ENCODE data around the gene VPS35L. TPM values are rescaled to one million over a fixed set of nuclear protein-coding genes. Genes with fewer than 3 reads are reported as not detected.
A peak's percentile ranks its signal among the peaks of the same experiment; 100 is the strongest.

Gene VPS35L
- total and polyA plus RNA-seq, 2 of the 13 experiments (the other 11 are each of a cell fraction or from before 2014, with no cell fraction given), result 1.4 to 1.6 TPM

DNA sequence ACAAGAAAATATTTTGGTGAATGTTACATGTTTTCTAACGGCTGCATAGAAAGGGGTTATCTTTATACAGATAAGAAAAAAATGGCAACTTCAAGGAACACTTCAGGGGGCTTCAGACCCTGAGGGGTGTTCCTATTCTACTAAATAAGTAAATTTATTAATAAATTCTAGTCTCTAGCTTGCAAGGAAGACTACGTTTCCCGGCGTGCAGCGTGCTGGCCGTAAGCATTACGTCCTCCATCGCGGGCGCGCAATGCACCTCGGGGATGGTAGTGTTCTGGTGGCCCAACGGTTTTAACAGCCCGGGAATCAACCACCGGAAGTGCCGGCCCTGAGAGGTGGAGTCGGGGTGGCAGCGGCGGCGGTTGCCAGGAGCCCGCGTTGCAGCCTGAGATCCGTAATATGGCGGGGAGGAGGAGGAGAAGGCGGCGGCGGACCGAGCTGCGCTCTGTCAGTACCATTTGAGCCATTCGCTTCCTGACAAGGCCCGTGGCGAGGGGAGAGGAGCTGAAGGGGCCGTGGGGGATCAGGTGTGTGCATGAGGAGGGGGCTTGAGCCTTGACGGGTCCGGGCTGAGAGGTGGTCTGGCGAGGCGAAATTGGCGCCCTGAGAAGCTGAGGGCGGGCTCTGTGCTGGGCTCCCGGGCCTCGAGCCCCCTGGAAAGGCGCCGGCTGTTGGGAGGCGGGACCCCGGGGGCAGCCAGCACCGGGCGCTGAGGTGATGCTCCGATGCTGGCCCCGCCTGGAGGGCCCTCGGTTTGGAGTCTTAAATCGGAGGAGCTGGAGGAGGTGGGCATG lies 31.7 kb upstream of the VPS35L start, which contains the start of gene CCP110 (continued):
- TF ChIP-seq, protein P1, sequence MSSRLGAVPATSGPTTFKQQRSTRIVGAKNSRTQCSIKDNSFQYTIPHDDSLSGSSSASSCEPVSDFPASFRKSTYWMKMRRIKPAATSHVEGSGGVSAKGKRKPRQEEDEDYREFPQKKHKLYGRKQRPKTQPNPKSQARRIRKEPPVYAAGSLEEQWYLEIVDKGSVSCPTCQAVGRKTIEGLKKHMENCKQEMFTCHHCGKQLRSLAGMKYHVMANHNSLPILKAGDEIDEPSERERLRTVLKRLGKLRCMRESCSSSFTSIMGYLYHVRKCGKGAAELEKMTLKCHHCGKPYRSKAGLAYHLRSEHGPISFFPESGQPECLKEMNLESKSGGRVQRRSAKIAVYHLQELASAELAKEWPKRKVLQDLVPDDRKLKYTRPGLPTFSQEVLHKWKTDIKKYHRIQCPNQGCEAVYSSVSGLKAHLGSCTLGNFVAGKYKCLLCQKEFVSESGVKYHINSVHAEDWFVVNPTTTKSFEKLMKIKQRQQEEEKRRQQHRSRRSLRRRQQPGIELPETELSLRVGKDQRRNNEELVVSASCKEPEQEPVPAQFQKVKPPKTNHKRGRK (CRISPR knock-in tag; IDR thresholded peaks at IDR 0.05), result no peak
- no peak for TF ChIP-seq ZNF841 (CRISPR knock-in tag; IDR thresholded peaks at IDR 0.05; ENCODE audit: borderline replicate concordance)
- 0 out of 2 replicates have a peak, but pooled peaks have one; percentile 48 for TF ChIP-seq ZSCAN29 (CRISPR knock-in tag; conservative IDR thresholded peaks at IDR 0.05)
- TF ChIP-seq, protein P2, sequence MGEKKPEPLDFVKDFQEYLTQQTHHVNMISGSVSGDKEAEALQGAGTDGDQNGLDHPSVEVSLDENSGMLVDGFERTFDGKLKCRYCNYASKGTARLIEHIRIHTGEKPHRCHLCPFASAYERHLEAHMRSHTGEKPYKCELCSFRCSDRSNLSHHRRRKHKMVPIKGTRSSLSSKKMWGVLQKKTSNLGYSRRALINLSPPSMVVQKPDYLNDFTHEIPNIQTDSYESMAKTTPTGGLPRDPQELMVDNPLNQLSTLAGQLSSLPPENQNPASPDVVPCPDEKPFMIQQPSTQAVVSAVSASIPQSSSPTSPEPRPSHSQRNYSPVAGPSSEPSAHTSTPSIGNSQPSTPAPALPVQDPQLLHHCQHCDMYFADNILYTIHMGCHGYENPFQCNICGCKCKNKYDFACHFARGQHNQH (CRISPR knock-in tag; IDR thresholded peaks at IDR 0.05), result peak; percentile 67; the same call in 1 of the 2 replicates
- no peak for TF ChIP-seq ZNF550 (CRISPR knock-in tag; IDR thresholded peaks at IDR 0.05; ENCODE audit: borderline replicate concordance)
- peak; percentile 84 for TF ChIP-seq ZFX (CRISPR knock-in tag; IDR thresholded peaks at IDR 0.05; ENCODE audit: low read depth)
- peak; percentile 99 for TF ChIP-seq ZNF143 (CRISPR knock-in tag; IDR thresholded peaks at IDR 0.05)
- TF ChIP-seq RFXANK (CRISPR knock-in tag; IDR thresholded peaks at IDR 0.05), result peak; percentile 54; the same call in 1 of the 2 replicates
- TF ChIP-seq ZNF713 (CRISPR knock-in tag; IDR thresholded peaks at IDR 0.05), result no peak
- peak; percentile 73; the same call in 1 of the 2 replicates for TF ChIP-seq CAMTA2 (CRISPR knock-in tag; IDR thresholded peaks at IDR 0.05; ENCODE audit: borderline replicate concordance)
- TF ChIP-seq ZNF12 (CRISPR knock-in tag; IDR thresholded peaks at IDR 0.05), result peak; percentile 61; the same call in 1 of the 2 replicates
- TF ChIP-seq, protein P3, sequence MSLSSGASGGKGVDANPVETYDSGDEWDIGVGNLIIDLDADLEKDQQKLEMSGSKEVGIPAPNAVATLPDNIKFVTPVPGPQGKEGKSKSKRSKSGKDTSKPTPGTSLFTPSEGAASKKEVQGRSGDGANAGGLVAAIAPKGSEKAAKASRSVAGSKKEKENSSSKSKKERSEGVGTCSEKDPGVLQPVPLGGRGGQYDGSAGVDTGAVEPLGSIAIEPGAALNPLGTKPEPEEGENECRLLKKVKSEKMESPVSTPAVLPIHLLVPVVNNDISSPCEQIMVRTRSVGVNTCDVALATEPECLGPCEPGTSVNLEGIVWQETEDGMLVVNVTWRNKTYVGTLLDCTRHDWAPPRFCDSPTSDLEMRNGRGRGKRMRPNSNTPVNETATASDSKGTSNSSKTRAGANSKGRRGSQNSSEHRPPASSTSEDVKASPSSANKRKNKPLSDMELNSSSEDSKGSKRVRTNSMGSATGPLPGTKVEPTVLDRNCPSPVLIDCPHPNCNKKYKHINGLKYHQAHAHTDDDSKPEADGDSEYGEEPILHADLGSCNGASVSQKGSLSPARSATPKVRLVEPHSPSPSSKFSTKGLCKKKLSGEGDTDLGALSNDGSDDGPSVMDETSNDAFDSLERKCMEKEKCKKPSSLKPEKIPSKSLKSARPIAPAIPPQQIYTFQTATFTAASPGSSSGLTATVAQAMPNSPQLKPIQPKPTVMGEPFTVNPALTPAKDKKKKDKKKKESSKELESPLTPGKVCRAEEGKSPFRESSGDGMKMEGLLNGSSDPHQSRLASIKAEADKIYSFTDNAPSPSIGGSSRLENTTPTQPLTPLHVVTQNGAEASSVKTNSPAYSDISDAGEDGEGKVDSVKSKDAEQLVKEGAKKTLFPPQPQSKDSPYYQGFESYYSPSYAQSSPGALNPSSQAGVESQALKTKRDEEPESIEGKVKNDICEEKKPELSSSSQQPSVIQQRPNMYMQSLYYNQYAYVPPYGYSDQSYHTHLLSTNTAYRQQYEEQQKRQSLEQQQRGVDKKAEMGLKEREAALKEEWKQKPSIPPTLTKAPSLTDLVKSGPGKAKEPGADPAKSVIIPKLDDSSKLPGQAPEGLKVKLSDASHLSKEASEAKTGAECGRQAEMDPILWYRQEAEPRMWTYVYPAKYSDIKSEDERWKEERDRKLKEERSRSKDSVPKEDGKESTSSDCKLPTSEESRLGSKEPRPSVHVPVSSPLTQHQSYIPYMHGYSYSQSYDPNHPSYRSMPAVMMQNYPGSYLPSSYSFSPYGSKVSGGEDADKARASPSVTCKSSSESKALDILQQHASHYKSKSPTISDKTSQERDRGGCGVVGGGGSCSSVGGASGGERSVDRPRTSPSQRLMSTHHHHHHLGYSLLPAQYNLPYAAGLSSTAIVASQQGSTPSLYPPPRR (CRISPR knock-in tag; IDR thresholded peaks at IDR 0.05; ENCODE audit: borderline replicate concordance), result peak; percentile 67
- TF ChIP-seq, protein P4, sequence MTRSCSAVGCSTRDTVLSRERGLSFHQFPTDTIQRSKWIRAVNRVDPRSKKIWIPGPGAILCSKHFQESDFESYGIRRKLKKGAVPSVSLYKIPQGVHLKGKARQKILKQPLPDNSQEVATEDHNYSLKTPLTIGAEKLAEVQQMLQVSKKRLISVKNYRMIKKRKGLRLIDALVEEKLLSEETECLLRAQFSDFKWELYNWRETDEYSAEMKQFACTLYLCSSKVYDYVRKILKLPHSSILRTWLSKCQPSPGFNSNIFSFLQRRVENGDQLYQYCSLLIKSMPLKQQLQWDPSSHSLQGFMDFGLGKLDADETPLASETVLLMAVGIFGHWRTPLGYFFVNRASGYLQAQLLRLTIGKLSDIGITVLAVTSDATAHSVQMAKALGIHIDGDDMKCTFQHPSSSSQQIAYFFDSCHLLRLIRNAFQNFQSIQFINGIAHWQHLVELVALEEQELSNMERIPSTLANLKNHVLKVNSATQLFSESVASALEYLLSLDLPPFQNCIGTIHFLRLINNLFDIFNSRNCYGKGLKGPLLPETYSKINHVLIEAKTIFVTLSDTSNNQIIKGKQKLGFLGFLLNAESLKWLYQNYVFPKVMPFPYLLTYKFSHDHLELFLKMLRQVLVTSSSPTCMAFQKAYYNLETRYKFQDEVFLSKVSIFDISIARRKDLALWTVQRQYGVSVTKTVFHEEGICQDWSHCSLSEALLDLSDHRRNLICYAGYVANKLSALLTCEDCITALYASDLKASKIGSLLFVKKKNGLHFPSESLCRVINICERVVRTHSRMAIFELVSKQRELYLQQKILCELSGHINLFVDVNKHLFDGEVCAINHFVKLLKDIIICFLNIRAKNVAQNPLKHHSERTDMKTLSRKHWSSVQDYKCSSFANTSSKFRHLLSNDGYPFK (CRISPR knock-in tag; IDR thresholded peaks at IDR 0.05; ENCODE audit: borderline replicate concordance), result peak; percentile 99
- no peak for TF ChIP-seq ZNF720 (CRISPR knock-in tag; IDR thresholded peaks at IDR 0.05)
- TF ChIP-seq MED8 (CRISPR knock-in tag; IDR thresholded peaks at IDR 0.05; ENCODE audit: insufficient replicate concordance), result peak; percentile 53
- no peak for TF ChIP-seq ZFP82 (CRISPR knock-in tag; IDR thresholded peaks at IDR 0.05; ENCODE audit: borderline replicate concordance)
- TF ChIP-seq SALL1 (CRISPR knock-in tag; IDR thresholded peaks at IDR 0.05), result peak; percentile 76
- peak; percentile 50; the same call in 1 of the 2 replicates for TF ChIP-seq SNAPC2 (CRISPR knock-in tag; IDR thresholded peaks at IDR 0.05)
- peak; percentile 86 for TF ChIP-seq ZNF124 (CRISPR knock-in tag; IDR thresholded peaks at IDR 0.05)

All from HepG2 (cell line).